Stimulated activated memory B cell treated with anti-CD40 and anti-IgM and Interleukin-4, amounts not matched to agents 10 μg/mL and 1 μg/mL and 100 μg/mL, for 72 hours (primary cell): ENCODE data around the gene RNF168.
A peak's percentile ranks its signal among the peaks of the same experiment; 100 is the strongest.
"Not testable (repeated sequence)": the region's sequence is repeated elsewhere in the genome, so short reads cannot be mapped to it uniquely, and the experiment has no call there.

Experiments used
- ATAC-seq: fragments of 150-1000 bp; cut with Tn5 transposase; 2 replicates; pipeline ENCODE4 v1.10.0; 2021
- H3K27ac Mint-ChIP-seq: one replicate; pipeline ENCODE4 v1.8.0; 2022; ENCODE audit warnings: mild to moderate bottlenecking, mixed read lengths
- H3K27me3 Mint-ChIP-seq: one replicate; pipeline ENCODE4 v1.8.0; 2022; ENCODE audit warnings: mixed read lengths
- H3K36me3 Mint-ChIP-seq: one replicate; pipeline ENCODE4 v1.8.0; 2022; ENCODE audit warnings: mixed read lengths
- H3K4me1 Mint-ChIP-seq: one replicate; pipeline ENCODE4 v1.8.0; 2022; ENCODE audit warnings: mixed read lengths
- H3K4me3 Mint-ChIP-seq: one replicate; pipeline ENCODE4 v1.8.0; 2022; ENCODE audit warnings: mild to moderate bottlenecking, moderate library complexity, mixed read lengths
- H3K9me3 Mint-ChIP-seq: one replicate; pipeline ENCODE4 v1.8.0; 2022; ENCODE audit warnings: mixed read lengths

Gene RNF168

DNA sequence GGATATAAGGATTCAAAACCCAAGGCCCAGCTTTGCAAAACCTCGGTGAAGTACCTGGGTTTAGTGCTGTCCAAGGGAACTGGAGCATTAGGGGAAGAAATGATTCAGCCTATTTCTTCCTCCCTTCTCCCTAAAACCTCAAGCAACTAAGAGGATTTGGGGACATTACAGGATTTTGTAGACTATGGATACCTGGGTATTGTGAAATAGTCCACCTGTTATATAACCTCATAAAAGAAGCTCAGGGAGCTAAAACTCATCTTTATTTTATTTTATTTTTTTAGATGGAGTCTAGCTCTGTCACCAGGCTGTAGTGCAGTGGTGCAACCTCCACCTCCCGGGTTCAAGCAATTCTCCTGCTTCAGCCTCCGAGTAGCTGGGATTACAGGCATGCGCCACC is 20.3 kb upstream of the RNF168 start:
- no peaks in the 10 kb centered on the region for H3K27me3 Mint-ChIP-seq
- H3K9me3 Mint-ChIP-seq, result peaks cover 26% of the 10 kb centered on the region
- H3K27ac Mint-ChIP-seq, result no peak overlapping the region
- H3K36me3 Mint-ChIP-seq, result peaks cover 7% of the 10 kb centered on the region
- no peak for ATAC-seq
- no peak overlapping the region for H3K4me3 Mint-ChIP-seq
- H3K4me1 Mint-ChIP-seq, result peaks cover 14% of the 10 kb centered on the region

DNA sequence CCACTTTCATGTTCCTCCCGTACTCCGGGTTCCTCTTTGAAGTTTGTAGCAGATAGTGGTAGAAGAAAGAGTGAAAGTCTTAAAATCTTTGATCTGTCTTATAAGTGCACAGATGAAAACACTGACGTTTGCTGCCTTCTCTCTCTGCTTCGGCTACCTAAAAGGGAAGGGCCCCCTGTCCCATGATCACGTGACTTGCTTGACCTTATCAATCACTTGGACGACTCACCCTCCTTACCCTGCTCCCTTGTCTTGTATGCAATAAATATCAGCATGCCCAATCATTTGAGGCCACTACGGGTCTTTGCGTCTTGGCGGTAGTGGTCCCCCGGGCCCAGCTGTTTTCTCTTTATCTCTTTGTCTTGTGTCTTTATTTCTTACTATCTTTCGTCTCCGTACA is 17.7 kb upstream of the RNF168 start:
- not testable (repeated sequence) for H3K27ac Mint-ChIP-seq, H3K27me3 Mint-ChIP-seq, ATAC-seq, H3K36me3 Mint-ChIP-seq, H3K4me1 Mint-ChIP-seq, H3K4me3 Mint-ChIP-seq
- peaks cover 29% of the 10 kb centered on the region for H3K9me3 Mint-ChIP-seq

DNA sequence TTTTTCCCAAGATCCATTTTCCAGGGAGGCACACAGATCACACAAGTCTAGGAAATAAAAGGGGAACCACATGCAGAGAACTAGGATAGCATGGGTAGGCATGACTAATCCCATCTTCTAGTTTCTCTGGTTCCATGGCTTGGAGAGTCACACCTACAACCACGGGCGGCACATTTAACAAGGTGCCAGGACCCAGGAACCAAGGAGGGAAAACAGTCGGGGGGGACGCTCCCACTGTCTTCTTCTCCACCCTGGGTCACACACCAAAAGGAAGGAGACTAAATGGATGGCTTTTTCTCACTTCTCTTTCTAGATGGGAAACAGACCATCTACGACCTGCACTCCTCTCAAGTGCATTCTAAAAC is 16.1 kb upstream of the RNF168 start:
- peaks cover 14% of the 10 kb centered on the region for H3K27me3 Mint-ChIP-seq
- no peak overlapping the region for H3K27ac Mint-ChIP-seq
- ATAC-seq, result no peak
- H3K4me1 Mint-ChIP-seq, result no peaks in the 10 kb centered on the region
- peaks cover 7% of the 10 kb centered on the region for H3K36me3 Mint-ChIP-seq
- peaks cover 35% of the 10 kb centered on the region for H3K9me3 Mint-ChIP-seq
- no peak overlapping the region for H3K4me3 Mint-ChIP-seq

DNA sequence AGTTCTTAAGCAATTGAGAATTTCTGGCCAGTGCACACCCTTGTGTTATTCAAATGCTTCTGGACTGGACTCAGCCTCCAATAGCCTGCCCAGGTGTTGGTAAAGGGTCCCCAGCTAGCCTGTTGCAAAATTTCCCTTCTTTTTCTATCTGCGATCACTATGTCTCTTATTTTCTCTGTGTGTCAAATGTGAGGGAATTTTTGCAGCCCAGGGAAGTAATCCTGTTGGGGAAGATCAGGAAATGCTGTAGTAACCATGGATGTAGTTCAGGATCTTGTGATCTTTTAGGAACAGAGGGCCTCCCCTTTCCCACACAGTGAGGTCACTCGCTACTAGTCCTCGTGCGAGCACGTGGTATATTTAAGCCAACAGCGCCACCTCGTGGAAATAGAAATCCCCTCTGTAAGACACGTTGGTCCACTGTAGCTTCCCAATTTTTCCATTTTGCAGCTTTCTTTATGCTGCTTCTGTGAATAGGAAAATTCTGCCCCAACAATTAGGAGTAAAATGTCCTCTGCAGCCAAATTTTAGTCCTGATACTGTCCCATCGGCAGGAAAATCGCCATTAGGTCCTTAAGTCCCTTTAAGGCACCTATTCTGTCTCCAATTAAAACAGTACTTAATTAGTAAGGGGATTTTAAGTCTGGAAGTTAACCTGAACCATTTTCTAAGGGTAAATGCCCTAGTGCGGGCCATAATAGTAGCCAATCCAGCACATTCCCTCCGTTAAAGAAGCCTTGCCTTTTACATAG is 15.6 kb upstream of the RNF168 start:
- H3K4me1 Mint-ChIP-seq, result no peaks in the 10 kb centered on the region
- H3K27ac Mint-ChIP-seq, result no peak overlapping the region
- peaks cover 11% of the 10 kb centered on the region for H3K36me3 Mint-ChIP-seq
- peaks cover 14% of the 10 kb centered on the region for H3K27me3 Mint-ChIP-seq
- no peak for ATAC-seq
- peaks cover 37% of the 10 kb centered on the region for H3K9me3 Mint-ChIP-seq
- no peak overlapping the region for H3K4me3 Mint-ChIP-seq

DNA sequence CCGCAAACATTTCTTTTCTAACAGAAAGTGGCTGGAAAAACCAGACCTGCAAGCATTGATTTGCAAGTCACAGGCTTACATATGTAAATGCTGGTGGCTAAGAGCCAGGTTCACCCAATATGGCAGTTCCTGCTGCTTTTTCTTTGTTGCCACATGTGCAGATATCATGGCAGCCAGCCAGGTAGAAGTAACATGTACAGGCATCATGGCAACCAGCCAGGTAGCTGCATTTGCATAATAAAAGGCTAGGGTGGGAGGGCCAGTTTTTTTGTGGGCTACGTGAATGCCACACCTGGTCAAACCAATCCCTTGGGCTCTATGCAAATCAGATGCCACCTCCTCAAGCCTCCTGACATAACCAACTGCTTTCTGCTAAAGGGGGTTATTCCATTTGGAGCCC is 14.4 kb upstream of the RNF168 start:
- peaks cover 40% of the 10 kb centered on the region for H3K9me3 Mint-ChIP-seq
- H3K27ac Mint-ChIP-seq, result no peak overlapping the region
- H3K4me1 Mint-ChIP-seq, result no peaks in the 10 kb centered on the region
- no peak for ATAC-seq
- H3K27me3 Mint-ChIP-seq, result peaks cover 14% of the 10 kb centered on the region
- H3K4me3 Mint-ChIP-seq, result no peak overlapping the region
- peaks cover 17% of the 10 kb centered on the region for H3K36me3 Mint-ChIP-seq

DNA sequence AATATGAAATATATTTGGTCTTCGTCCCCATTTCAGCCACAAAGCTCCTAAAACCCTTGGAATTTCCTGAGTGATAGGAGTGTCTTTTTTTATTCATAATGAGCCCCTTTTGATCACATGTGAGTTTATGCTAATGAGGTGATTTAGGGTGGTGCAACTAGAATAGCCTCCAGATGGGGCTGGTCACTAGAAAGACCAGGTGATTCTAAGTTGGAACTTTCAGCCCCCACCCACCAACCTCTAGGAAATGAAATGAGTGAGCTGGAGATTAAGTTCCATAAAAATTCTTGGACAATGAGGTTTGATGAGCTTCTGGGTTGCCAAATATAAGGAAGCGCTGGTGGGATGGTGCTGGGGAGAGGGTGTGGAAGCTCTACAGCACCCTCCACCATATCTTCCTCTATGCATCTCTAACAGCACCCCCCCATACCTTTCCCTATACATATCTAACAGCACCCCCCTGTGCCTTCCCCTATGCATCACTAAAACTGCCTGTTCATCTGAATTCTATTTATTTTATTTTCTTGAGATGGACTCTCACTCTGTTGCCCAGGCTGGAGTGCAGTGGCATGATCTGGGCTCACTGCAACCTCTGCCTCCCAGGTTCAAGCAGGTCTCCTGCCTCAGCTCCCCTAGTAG is 13.7 kb upstream of the RNF168 start:
- no peak overlapping the region for H3K27ac Mint-ChIP-seq
- H3K4me3 Mint-ChIP-seq, result no peak overlapping the region
- peaks cover 17% of the 10 kb centered on the region for H3K36me3 Mint-ChIP-seq
- H3K27me3 Mint-ChIP-seq, result peaks cover 15% of the 10 kb centered on the region
- no peaks in the 10 kb centered on the region for H3K4me1 Mint-ChIP-seq
- ATAC-seq, result no peak
- H3K9me3 Mint-ChIP-seq, result peaks cover 36% of the 10 kb centered on the region

DNA sequence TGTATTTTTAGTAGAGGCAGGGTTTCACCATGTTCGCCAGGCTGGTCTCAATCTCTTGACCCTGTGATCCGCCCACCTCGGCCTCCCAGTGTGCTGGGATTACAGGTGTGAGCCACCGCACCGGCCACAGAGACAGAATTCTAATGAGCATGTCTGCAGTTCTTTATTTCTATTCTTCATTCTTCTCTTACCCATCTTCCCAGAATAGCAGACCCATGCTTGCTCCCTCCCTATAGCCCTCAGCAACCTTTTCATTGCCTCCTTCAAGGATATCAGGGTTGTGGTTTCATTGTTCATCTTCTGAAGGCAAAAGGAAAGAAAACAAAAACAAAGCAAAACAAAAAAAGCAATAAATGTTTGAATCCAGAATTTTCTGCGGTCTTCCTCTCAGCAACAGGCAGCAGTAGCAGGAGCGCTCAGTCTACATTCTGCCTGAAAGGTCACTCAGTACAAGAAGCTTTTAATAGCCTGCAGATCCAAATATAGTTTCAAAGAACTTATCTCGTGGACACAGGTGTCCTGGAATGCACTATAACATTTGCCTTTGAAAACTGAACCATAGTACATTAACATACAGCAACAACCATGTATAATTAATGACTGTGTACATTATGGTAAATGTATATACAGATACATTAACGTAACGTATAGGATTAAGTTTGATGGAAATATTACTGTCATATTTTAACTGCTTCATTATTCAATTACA is 11.5 kb upstream of the RNF168 start, which contains the start of gene SMCO1:
TSS of gene SMCO1 (minus strand) at position 434 of the 709 bp plus-strand sequence. CDS start at position 297, 137 bp downstream.
- no peak for ATAC-seq
- peaks cover 24% of the 10 kb centered on the region for H3K9me3 Mint-ChIP-seq
- H3K36me3 Mint-ChIP-seq, result peaks cover 15% of the 10 kb centered on the region
- H3K27me3 Mint-ChIP-seq, result peaks cover 22% of the 10 kb centered on the region
- H3K4me3 Mint-ChIP-seq, result no peak within 1 kb of the TSS
- no peak within 1 kb of the TSS for H3K27ac Mint-ChIP-seq
- H3K4me1 Mint-ChIP-seq, result no peaks in the 10 kb centered on the region

DNA sequence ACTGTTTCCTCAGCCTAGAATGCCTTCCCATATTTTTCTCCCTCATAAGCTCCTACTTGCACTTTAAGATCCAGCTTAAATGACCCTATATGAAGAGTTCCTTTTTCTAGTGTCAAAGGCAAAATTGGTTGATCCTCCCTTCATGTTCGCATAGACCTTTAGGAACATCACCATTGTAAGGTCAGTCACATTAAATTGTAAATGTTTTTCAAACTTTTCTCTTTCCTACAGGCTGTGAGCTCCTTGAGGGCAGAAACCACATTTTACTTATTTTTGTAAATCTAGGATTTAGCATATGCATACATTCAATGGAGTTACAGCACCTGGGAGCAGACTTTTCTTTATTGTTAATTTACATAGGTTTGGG is 10.8 kb upstream of the RNF168 start:
- Mint-ChIP-seq H3K4me1 (no peaks in the 10 kb centered on the region), H3K27ac (no peak overlapping the region)
- ATAC-seq, result no peak

DNA sequence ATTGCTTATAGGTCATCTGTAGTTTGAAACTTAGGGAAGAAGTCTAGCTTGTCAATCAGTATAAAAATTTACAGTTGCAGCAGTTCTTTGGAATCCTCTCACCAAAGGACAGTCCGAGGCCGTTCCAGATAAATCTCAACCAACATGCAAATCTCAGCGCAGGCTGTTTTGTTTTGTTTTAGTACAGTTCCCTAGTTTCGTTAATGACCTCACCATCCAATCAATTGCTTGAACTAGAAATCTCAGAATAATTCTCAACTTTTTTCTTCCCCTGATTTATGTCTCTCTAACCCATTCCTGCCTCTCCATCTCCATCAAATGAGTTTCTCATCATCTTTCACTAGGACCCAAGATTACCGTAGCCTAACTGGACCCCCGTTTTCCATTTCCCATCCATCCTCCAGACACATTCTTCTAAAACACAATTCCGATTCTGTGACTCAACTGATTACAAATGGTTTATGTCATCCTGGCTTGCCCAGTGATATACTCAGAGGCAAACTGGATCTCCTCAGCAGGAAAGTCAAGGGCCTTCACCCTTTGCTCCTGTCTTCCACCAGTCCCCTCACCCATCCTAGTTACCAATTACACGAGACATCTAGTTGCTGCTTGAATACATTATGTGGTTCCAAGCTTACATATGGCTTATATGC is 10.3 kb upstream of the RNF168 start:
- peaks cover 22% of the 10 kb centered on the region for H3K27me3 Mint-ChIP-seq

More for the DNA sequence above, 10.8 kb upstream of the RNF168 start:
- peaks cover 21% of the 10 kb centered on the region for H3K9me3 Mint-ChIP-seq
- H3K36me3 Mint-ChIP-seq, result peaks cover 15% of the 10 kb centered on the region
- peaks cover 22% of the 10 kb centered on the region for H3K27me3 Mint-ChIP-seq
- H3K4me3 Mint-ChIP-seq, result no peak overlapping the region

DNA sequence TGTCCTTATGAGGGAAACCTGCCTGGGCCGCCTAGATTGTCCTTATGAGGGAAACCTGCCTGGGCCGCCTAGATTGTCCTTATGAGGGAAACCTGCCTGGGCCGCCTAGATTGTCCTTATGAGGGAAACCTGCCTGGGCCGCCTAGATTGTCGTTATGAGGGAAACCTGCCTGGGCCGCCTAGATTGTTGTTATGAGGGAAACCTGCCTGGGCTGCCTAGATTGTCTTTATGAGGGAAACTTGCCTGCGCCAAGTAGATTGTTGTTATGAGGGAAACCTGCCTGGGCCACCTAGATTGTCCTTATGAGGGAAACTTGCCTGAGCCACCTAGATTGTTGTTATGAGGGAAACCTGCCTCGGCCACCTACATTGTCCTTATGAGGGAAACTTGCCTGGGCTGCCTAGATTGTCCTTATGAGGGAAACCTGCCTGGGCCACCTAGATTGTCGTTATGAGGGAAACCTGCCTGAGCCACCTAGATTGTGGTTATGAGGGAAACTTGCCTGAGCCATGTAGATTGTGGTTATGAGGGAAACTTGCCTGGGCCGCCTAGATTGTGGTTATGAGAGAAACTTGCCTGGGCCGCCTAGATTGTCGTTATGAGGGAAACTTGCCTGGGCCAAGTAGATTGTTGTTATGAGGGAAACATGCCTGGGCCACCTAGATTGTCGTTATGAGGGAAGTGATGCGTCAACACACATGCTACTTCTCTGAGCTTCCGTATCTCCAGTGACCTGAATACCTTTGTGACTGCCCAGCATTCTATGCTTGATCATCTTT is 8.3 kb upstream of the RNF168 start:
- H3K27me3 Mint-ChIP-seq, result peaks cover 22% of the 10 kb centered on the region
- ATAC-seq, H3K4me3 Mint-ChIP-seq, H3K27ac Mint-ChIP-seq, H3K4me1 Mint-ChIP-seq: not testable (repeated sequence)
- H3K36me3 Mint-ChIP-seq, result peaks cover 16% of the 10 kb centered on the region
- peaks cover 21% of the 10 kb centered on the region for H3K9me3 Mint-ChIP-seq

More for the DNA sequence above, 10.3 kb upstream of the RNF168 start:
- H3K4me3 Mint-ChIP-seq, result no peak overlapping the region
- no peaks in the 10 kb centered on the region for H3K4me1 Mint-ChIP-seq
- H3K36me3 Mint-ChIP-seq, result peaks cover 15% of the 10 kb centered on the region
- H3K9me3 Mint-ChIP-seq, result peaks cover 19% of the 10 kb centered on the region
- H3K27ac Mint-ChIP-seq, result no peak overlapping the region
- no peak for ATAC-seq

DNA sequence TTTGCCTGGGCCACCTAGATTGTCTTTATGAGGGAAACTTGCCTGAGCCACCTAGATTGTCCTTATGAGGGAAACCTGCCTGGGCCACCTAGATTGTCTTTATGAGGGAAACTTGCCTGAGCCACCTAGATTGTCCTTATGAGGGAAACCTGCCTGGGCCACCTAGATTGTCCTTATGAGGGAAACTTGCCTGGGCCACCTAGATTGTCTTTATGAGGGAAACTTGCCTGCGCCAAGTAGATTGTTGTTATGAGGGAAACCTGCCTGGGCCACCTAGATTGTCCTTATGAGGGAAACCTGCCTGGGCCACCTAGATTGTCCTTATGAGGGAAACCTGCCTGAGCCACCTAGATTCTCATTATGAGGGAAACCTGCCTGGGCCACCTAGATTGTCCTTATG is 7.5 kb upstream of the RNF168 start:
- H3K27ac Mint-ChIP-seq, H3K4me1 Mint-ChIP-seq, ATAC-seq, H3K4me3 Mint-ChIP-seq: not testable (repeated sequence)
- peaks cover 21% of the 10 kb centered on the region for H3K27me3 Mint-ChIP-seq
- peaks cover 19% of the 10 kb centered on the region for H3K36me3 Mint-ChIP-seq
- H3K9me3 Mint-ChIP-seq, result peaks cover 20% of the 10 kb centered on the region

DNA sequence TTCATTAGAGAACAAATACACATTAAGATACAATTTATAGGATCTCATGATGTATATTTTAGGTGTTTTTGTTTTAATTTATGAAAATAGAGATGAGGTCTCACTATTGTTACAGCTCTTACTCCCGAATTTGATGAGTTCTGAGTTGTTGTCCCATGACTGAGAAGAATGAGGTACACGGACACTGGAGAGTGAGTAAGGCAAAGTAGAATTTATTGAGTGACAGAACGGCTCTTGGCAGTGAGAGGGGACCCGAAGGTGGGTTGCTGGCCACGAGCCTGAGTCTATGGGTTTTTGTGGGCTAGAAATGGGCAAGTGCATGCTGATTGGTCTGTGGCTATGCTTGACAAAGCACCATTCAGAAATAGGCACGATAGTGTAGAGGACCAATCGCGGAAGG is 3.1 kb upstream of the RNF168 start:
- H3K9me3 Mint-ChIP-seq, result peaks cover 6% of the 10 kb centered on the region
- no peak overlapping the region for H3K4me3 Mint-ChIP-seq
- no peak overlapping the region for H3K27ac Mint-ChIP-seq
- peaks cover 7% of the 10 kb centered on the region for H3K4me1 Mint-ChIP-seq
- H3K36me3 Mint-ChIP-seq, result peaks cover 4% of the 10 kb centered on the region
- peaks cover under 1% of the 10 kb centered on the region for H3K27me3 Mint-ChIP-seq
- ATAC-seq, result no peak

DNA sequence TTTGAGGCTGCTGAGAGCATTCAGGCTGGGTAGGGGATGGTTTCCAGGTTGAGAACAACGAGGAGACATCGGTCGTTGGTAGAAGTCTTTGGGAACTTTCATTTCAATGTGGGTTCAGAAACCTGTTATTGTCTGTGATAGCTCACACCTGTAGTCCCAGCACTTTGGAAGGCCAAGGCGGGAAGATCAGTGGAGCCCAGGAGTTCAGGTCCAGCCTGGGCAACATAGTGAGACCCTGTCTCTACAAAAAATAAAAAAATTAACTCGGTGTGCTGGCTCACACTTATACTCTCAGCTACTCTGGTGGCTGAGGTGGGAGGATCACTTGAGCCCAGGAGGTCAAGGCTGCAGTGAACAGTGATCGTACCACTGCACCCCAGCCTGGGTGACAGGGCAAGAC is 988 bp upstream of the RNF168 start:
- Mint-ChIP-seq H3K4me1 (peaks cover 28% of the 10 kb centered on the region), H3K27ac (no peak overlapping the region), H3K4me3 (no peak overlapping the region)

DNA sequence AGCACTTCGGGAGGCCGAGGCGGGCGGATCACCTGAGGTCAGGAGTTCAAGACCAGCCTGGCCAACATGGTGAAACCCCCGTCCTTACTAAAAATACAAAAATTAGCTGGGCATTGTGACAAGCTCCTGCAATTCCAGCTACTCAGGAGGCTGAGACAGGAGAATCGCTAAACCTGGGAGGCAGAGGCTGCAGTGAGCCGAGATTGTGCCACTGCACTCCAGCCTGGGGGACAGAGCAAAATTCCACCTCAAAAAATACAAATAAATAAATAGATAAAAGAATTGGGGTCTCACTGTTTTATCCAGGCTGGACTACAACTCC is 470 bp upstream of the RNF168 start:
- H3K4me3 Mint-ChIP-seq, result peak overlapping the region; percentile 96
- H3K27me3 Mint-ChIP-seq, H3K9me3 Mint-ChIP-seq, ATAC-seq: not testable (repeated sequence)
- H3K4me1 Mint-ChIP-seq, result peaks cover 33% of the 10 kb centered on the region
- peaks cover 23% of the 10 kb centered on the region for H3K36me3 Mint-ChIP-seq
- H3K27ac Mint-ChIP-seq, result peak overlapping the region; percentile 96

More for the DNA sequence above, 988 bp upstream of the RNF168 start:
- Mint-ChIP-seq H3K27me3 (no peaks in the 10 kb centered on the region), H3K36me3 (peaks cover 18% of the 10 kb centered on the region), H3K9me3 (peaks cover 6% of the 10 kb centered on the region)
- ATAC-seq, result no peak

DNA sequence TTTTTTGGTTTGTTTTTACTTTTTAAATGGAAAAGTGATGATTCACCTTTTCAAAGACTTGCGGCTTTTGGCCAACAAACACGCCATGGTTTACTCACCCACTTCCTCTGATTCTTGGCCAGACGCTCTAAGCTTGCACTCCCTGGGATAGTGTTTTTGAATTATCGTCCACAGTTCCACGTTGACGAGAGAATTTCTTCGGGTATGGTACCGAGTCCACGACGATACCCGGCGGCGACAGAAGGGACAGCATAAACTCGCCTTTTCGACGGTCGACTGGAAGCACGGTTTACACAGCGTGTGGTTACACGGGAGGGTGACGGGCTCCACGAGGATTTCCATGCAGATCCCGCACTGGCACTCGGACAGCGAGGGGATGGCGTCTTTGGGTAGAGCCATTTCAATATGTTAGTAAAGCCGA is 783 bp downstream of the RNF168 start:
- Mint-ChIP-seq H3K27me3 (no peaks in the 10 kb centered on the region), H3K4me1 (peaks cover 37% of the 10 kb centered on the region), H3K36me3 (peaks cover 32% of the 10 kb centered on the region), H3K9me3 (peaks cover 6% of the 10 kb centered on the region), H3K4me3 (peak overlapping the region; percentile 96), H3K27ac (peak overlapping the region; percentile 96)
- ATAC-seq, result peak; percentile 47
